Endothelial cell of umbilical vein (primary cell): ENCODE measurements around the gene PLEKHH3.

Experiments used
- CTCF ChIP-seq, 2 donors: IDR thresholded peaks; 1 replicate in 1 of 2; 2 replicates in 1 of 2; pipeline ENCODE4 v1.5.1; 2011; ENCODE audit warnings: low read length in 2 of 2, mild to moderate bottlenecking in 2 of 2, moderate library complexity in 2 of 2, control low read depth in 1 of 2, inconsistent platforms in 1 of 2, low read depth in 1 of 2; ENCODE audit not compliant: insufficient read depth in 1 of 2; ENCODE audit errors: extremely low read depth in 1 of 2
- EZH2 ChIP-seq: IDR thresholded peaks from 2 replicates; pipeline ENCODE4 v1.6.1; 2012; ENCODE audit warnings: borderline replicate concordance, low read depth, mild to moderate bottlenecking, moderate library complexity, low read length, inconsistent platforms; ENCODE audit not compliant: severe bottlenecking
- GATA2 ChIP-seq: IDR thresholded peaks from 2 replicates; pipeline ENCODE4 v1.7.0; 2011; ENCODE audit warnings: low read depth, mild to moderate bottlenecking, moderate library complexity, mixed read lengths, low read length; ENCODE audit not compliant: insufficient read length, insufficient read depth
- MYC ChIP-seq: IDR thresholded peaks from one replicate; pipeline ENCODE4 v1.6.1; 2011; ENCODE audit warnings: mild to moderate bottlenecking, low read depth, low read length
- POLR2A ChIP-seq: IDR thresholded peaks from 2 replicates; pipeline ENCODE4 v1.6.1; 2012; ENCODE audit warnings: low read depth, mild to moderate bottlenecking, control low read depth, low read length
- POLR2AphosphoS5 ChIP-seq: IDR thresholded peaks from 2 replicates; pipeline ENCODE4 v1.6.1; 2012; ENCODE audit warnings: low read depth, mild to moderate bottlenecking, control low read depth, low read length, moderate library complexity; ENCODE audit not compliant: insufficient read depth
- TF ChIP-seq, protein P1 (sequence below): IDR thresholded peaks from 2 replicates; pipeline ENCODE4 v1.6.1; 2011; ENCODE audit not compliant: insufficient read depth, insufficient read length

- TF ChIP-seq EZH2 (no peak), POLR2AphosphoS5 (no peak), CTCF (IDR thresholded peaks at IDR 0.05; ENCODE audit: extremely low read depth in 1 of 2, insufficient read depth in 1 of 2, low read depth in 1 of 2, low read length in 2 of 2) (no peak), GATA2 (no peak), POLR2A (no peak), MYC (no peak)
- TF ChIP-seq, protein P1, sequence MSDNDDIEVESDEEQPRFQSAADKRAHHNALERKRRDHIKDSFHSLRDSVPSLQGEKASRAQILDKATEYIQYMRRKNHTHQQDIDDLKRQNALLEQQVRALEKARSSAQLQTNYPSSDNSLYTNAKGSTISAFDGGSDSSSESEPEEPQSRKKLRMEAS = no peak
Observed at GRCh38 chr17:42665581-42666001, 11.2 kb downstream of the PLEKHH3 start.
